Activated naive CD4-positive, alpha-beta T cell (primary cell): ENCODE measurements around the gene NADK2.
"Not testable (repeated sequence)": the region's sequence is repeated elsewhere in the genome, so short reads cannot be mapped to it uniquely, and the experiment has no call there.

ENCODE experiments used
- DNase-seq, 4 experiments: peaks; one replicate each; lab custom pipeline; 2025; lab: John Stamatoyannopoulos, UW

The NADK2 gene

GRCh38 chr5:36206913-36207312 lies 34.8 kb downstream of the NADK2 start:
- DNase-seq, result no peak

- DNase-seq, result no peak
Measured at GRCh38 chr5:36205329-36205728, 36.4 kb downstream of the NADK2 start.

- no peak for DNase-seq
Measured at GRCh38 chr5:36202521-36202961, 39.2 kb downstream of the NADK2 start.

- DNase-seq, result no peak
Measured at GRCh38 chr5:36200513-36200912, 41.2 kb downstream of the NADK2 start.

- DNase-seq, result no peak
Measured at GRCh38 chr5:36199620-36200019, 42.1 kb downstream of the NADK2 start.

- not testable (repeated sequence) for DNase-seq
Measured at GRCh38 chr5:36198783-36199182, 42.9 kb downstream of the NADK2 start.

GRCh38 chr5:36198281-36198680 lies 43.4 kb downstream of the NADK2 start:
- DNase-seq, result no peak

GRCh38 chr5:36193746-36194145 lies 48.0 kb downstream of the NADK2 start:
- DNase-seq, result no peak

GRCh38 chr5:36184408-36184807 lies 57.3 kb downstream of the NADK2 start:
- DNase-seq, result not testable (repeated sequence)

- DNase-seq, result no peak
Measured at GRCh38 chr5:36181774-36182173, 60.0 kb downstream of the NADK2 start.

GRCh38 chr5:36180556-36181350 lies 61.0 kb downstream of the NADK2 start:
- DNase-seq, result no peak

- DNase-seq, result no peak
Measured at GRCh38 chr5:36179950-36180349, 61.8 kb downstream of the NADK2 start.

- DNase-seq, result no peak
Measured at GRCh38 chr5:36178524-36178890, 63.2 kb downstream of the NADK2 start.

GRCh38 chr5:36177715-36178523 lies 63.8 kb downstream of the NADK2 start:
- DNase-seq, result no peak

GRCh38 chr5:36177154-36177553 lies 64.6 kb downstream of the NADK2 start:
- DNase-seq, result no peak

- no peak for DNase-seq
Measured at GRCh38 chr5:36175043-36175442, 66.7 kb downstream of the NADK2 start.

GRCh38 chr5:36174119-36174518 lies 67.6 kb downstream of the NADK2 start:
- no peak for DNase-seq

- no peak for DNase-seq
Measured at GRCh38 chr5:36173426-36173825, 68.3 kb downstream of the NADK2 start.

- no peak for DNase-seq
Measured at GRCh38 chr5:36172599-36172998, 69.1 kb downstream of the NADK2 start.

- DNase-seq, result no peak
Measured at GRCh38 chr5:36170832-36171424, 70.8 kb downstream of the NADK2 start.

GRCh38 chr5:36168737-36169136 lies 73.0 kb downstream of the NADK2 start:
- DNase-seq, result no peak

- no peak for DNase-seq
Measured at GRCh38 chr5:36164461-36164860, 77.3 kb downstream of the NADK2 start.
